Measurements from ENCODE around the gene SYNE2. TPM values are rescaled to one million over a fixed set of nuclear protein-coding genes. Genes with fewer than 3 reads are reported as not detected.

SYNE2 gene
- total RNA-seq, 1 donor from 2014 or later: 36.6 TPM

GRCh38 chr14:64147126-64147790 lies 294.5 kb downstream of the SYNE2 start:
- peaks cover 16% of the 10 kb centered on the region for H3K36me3 ChIP-seq (ENCODE audit: control insufficient read depth, insufficient read depth, low read length)
- DNase-seq (ENCODE audit: low read depth) (no peak), FAIRE-seq (no peak)
- no peak overlapping the region for H3K4me3 ChIP-seq (ENCODE audit: low read depth, low read length)
- H3K27me3 ChIP-seq (ENCODE audit: control insufficient read depth, insufficient read depth, low read length): no peaks in the 10 kb centered on the region
- TF ChIP-seq, protein P1, sequence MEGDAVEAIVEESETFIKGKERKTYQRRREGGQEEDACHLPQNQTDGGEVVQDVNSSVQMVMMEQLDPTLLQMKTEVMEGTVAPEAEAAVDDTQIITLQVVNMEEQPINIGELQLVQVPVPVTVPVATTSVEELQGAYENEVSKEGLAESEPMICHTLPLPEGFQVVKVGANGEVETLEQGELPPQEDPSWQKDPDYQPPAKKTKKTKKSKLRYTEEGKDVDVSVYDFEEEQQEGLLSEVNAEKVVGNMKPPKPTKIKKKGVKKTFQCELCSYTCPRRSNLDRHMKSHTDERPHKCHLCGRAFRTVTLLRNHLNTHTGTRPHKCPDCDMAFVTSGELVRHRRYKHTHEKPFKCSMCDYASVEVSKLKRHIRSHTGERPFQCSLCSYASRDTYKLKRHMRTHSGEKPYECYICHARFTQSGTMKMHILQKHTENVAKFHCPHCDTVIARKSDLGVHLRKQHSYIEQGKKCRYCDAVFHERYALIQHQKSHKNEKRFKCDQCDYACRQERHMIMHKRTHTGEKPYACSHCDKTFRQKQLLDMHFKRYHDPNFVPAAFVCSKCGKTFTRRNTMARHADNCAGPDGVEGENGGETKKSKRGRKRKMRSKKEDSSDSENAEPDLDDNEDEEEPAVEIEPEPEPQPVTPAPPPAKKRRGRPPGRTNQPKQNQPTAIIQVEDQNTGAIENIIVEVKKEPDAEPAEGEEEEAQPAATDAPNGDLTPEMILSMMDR (IDR thresholded peaks at IDR 0.05; ENCODE audit: insufficient read depth, low read length, severe bottlenecking): no peak

GRCh38 chr14:64149921-64150320 lies 297.1 kb downstream of the SYNE2 start:
- Histone ChIP-seq H3K36me3 (ENCODE audit: control insufficient read depth, insufficient read depth, low read length) (peaks cover 13% of the 10 kb centered on the region), H3K27me3 (ENCODE audit: control insufficient read depth, insufficient read depth, low read length) (no peaks in the 10 kb centered on the region), H3K4me3 (ENCODE audit: low read depth, low read length) (no peak overlapping the region)
- DNase-seq (ENCODE audit: low read depth) (peak; percentile 20), FAIRE-seq (no peak)
- TF ChIP-seq, protein P1 (IDR thresholded peaks at IDR 0.05; ENCODE audit: insufficient read depth, low read length, severe bottlenecking): no peak

DNA sequence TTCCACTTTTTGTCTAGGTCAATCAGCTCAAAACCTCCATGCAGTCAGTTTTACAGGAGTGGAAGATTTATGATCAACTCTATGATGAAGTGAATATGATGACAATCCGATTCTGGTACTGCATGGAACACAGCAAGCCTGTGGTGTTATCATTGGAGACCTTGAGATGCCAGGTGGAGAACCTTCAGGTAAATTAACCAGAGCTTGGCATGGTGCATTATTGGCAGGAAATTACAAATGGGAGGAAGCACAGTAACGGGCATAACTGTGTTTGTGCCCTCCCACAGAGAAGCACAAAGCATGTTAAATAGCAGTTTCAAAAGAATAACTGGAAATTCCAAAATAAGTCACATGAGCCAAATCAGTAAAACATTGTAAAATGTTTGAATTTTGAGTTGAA lies 305.8 kb downstream of the SYNE2 start:
- FAIRE-seq (no peak), DNase-seq (ENCODE audit: low read depth) (no peak)
- H3K27me3 ChIP-seq (ENCODE audit: control insufficient read depth, insufficient read depth, low read length): no peaks in the 10 kb centered on the region
- TF ChIP-seq, protein P1 (IDR thresholded peaks at IDR 0.05; ENCODE audit: insufficient read depth, low read length, severe bottlenecking): no peak
- H3K36me3 ChIP-seq (ENCODE audit: control insufficient read depth, insufficient read depth, low read length): peaks cover 10% of the 10 kb centered on the region
- no peak overlapping the region for H3K4me3 ChIP-seq (ENCODE audit: low read depth, low read length)

DNA sequence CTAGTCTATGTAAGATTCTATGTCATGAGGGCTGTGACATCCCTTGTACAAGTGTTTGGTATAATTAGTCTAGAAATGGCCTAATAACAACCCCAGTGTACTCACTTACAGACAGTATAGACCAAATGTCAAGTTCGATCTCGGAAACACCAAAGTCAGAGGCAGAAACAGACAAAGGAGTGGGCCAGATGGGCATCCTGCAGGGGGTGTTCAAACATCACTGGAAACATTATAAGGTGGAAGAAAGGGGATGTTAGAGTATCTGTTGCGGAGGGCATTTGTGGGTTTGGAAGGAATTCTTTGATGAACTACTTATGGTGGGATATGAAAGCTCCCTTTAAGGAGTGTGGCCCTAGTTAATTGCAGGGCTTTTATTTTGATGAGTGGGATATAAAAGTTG lies 306.8 kb downstream of the SYNE2 start:
- DNase-seq (ENCODE audit: low read depth): no peak
- no peak overlapping the region for H3K4me3 ChIP-seq (ENCODE audit: low read depth, low read length)
- H3K27me3 ChIP-seq (ENCODE audit: control insufficient read depth, insufficient read depth, low read length): no peaks in the 10 kb centered on the region
- peaks cover 11% of the 10 kb centered on the region for H3K36me3 ChIP-seq (ENCODE audit: control insufficient read depth, insufficient read depth, low read length)
- FAIRE-seq: no peak
- TF ChIP-seq, protein P1 (IDR thresholded peaks at IDR 0.05; ENCODE audit: insufficient read depth, low read length, severe bottlenecking): no peak

DNA sequence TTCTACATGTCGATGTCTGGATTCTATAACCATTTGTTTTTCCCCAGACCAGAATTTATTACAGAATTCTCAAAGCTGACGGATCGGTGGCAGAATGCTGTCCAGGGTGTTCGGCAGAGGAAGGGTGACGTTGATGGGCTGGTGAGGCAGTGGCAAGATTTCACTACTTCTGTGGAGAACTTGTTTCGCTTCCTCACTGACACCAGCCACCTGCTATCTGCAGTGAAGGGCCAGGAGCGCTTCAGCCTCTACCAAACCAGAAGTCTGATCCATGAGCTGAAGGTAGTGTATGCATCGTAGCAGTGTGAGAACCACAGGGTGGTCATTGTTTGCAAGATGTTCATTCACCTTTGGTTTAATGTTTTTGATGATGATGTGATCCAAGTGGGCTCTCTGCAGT lies 317.4 kb downstream of the SYNE2 start:
- DNase-seq (ENCODE audit: low read depth) (no peak), FAIRE-seq (peak; percentile 83)
- no peak overlapping the region for H3K4me3 ChIP-seq (ENCODE audit: low read depth, low read length)
- H3K27me3 ChIP-seq (ENCODE audit: control insufficient read depth, insufficient read depth, low read length): no peaks in the 10 kb centered on the region
- TF ChIP-seq, protein P1 (IDR thresholded peaks at IDR 0.05; ENCODE audit: insufficient read depth, low read length, severe bottlenecking): no peak
- H3K36me3 ChIP-seq (ENCODE audit: control insufficient read depth, insufficient read depth, low read length): peaks cover 13% of the 10 kb centered on the region

Data from bronchial epithelial cell (primary cell).